Measurements from ENCODE around the gene IL1F10.

Gene IL1F10

DNA sequence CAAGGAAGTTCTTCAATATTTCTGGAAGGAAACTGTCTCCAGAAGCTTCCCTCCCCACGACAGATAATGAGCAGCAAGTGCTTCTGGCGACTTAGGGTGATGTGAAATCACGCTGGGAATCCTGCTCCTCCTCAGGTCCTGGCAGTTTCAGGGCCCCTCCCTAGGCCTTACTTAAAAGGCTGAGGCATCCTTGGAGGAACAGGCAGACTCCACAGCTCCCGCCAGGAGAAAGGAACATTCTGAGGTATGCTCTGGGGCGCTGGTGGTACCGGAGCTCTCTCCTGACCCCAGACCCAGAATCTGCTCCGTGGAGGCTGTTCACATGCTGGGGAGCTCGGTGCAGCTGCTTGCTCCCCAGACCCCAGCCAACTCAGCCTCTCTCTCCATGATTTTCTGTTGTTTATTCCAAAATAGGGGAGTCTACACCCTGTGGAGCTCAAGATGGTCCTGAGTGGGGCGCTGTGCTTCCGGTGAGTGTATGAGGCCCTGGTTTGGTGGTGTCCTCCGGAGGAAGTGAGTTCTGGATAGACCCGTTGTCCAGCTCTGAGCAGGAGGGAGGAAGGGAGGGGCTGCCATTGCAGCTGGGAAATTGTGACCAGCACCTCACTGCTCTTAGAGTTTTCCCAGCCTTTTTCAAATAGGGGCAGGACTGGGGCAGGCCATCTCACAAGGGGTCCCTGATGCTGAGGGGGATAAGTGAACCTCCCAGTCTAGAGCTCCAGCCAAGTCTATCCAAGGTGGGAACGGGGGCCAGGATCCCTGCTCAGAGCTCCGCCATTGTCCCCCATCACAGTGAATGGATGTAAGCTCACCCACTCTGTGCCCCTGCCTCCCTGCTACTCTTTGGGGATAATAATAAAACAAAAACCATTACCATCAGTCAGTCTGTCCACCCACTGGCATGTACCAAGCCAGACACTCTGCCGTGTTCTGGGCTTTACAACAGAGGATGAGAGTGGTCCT, 8.5 kb upstream of the IL1F10 start, which contains the start of gene IL36RN:
Gene IL36RN, plus strand, starts transcription at position 201 of the 963 bp plus-strand sequence. Its CDS starts 241 bp downstream, at position 442.
- DNase-seq: no peak

DNA sequence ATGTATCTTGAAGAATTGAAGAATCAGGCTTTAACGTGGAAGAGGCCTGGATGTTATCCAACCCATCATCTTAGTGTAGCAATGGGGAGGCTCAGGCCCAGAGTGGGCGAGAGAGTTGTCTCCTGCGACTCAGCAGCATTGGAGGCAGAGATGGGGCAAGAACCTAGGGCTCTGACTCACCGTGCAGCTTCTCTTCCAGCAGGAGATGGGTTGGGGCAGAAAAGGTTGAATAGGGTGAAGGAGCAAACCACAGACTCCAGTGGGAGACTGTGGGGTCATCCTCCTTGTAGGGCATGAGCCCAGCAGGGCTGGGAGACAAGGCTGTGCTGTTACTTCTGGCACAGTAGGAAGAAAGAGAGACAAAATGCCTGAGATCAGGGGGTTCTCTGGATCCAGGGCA, 7.4 kb upstream of the IL1F10 start:
- no peak for DNase-seq

DNA sequence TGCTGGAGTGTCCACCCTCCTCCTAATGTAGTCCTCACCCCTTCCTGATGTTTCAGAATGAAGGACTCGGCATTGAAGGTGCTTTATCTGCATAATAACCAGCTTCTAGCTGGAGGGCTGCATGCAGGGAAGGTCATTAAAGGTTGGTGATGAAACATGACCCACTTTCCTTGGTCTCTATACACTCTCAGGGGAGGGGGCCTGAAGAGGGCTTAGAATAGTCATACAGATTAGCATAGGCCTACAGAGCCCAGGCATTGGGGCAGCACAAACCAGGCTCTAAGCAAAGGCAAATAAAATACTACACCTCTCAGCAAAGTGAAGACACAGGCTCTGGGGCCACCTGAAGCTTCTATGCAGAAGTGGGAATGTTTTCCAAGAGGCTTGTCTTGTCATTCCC, 7.0 kb upstream of the IL1F10 start:
- DNase-seq: no peak

DNA sequence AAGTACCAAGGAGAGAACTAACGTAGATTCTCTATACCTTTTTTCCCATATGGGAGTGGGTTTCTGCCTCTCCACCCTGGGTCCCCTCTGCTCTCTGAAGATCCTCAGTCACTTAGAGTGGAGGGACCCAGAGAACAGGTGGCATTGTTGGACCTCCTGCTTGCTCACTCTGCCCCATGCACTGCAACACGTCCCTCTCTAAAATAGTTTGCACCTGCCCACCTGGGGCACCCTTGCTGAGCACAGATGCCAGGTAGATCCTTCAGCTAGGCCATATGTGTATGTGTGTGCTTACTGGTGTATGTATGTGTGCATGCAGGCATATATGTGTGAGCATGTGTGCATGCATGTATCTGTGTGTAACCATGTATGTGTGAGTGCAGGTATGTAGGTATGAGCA, 6.5 kb upstream of the IL1F10 start:
- DNase-seq: no peak

DNA sequence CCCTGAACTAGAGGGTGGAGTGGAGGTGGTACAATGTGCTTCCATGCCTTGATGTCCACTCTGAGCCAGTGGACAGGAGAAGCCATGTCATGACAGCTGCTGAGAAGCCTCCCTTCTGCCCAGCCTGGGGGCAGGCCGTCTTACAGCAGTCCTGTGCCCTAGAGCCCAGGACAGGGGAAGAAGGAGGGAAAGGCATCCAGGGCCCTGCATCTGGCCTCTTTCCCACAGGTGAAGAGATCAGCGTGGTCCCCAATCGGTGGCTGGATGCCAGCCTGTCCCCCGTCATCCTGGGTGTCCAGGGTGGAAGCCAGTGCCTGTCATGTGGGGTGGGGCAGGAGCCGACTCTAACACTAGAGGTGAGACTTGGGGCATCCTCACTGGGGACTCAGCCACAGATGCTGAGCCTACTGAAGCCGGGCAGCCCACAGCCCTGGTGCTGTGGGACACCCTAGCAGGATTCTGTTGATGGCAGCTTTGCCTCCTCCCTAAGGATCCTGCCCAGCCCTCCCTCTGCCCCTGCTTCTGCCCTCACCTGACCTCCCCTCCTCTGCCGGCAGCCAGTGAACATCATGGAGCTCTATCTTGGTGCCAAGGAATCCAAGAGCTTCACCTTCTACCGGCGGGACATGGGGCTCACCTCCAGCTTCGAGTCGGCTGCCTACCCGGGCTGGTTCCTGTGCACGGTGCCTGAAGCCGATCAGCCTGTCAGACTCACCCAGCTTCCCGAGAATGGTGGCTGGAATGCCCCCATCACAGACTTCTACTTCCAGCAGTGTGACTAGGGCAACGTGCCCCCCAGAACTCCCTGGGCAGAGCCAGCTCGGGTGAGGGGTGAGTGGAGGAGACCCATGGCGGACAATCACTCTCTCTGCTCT, 5.6 kb upstream of the IL1F10 start:
- DNase-seq: no peak

DNA sequence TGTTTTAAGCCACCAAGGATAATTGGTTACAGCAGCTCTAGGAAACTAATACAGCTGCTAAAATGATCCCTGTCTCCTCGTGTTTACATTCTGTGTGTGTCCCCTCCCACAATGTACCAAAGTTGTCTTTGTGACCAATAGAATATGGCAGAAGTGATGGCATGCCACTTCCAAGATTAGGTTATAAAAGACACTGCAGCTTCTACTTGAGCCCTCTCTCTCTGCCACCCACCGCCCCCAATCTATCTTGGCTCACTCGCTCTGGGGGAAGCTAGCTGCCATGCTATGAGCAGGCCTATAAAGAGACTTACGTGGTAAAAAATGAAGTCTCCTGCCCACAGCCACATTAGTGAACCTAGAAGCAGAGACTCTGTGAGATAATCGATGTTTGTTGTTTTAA, 3.5 kb upstream of the IL1F10 start:
- DNase-seq: no peak

DNA sequence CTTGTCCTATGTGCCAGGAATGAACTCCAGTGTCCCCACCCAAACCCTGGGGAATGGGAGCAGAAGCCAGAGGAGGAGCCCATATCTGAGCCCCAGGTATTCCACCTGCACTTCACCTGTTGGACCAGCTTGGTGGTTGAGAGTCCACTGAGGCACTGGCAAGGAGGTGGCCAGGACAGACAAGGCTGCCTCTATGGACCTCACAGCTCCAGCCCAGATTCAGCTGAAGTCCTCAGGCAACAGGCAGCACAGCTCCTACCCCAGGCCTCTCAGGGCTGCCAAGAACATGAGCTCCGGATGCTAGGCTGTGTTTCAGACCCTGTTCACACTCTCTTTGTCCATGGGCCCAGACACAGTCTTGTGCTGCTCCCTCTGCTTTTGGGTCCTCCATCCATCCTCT, 2.9 kb upstream of the IL1F10 start:
- DNase-seq: no peak

DNA sequence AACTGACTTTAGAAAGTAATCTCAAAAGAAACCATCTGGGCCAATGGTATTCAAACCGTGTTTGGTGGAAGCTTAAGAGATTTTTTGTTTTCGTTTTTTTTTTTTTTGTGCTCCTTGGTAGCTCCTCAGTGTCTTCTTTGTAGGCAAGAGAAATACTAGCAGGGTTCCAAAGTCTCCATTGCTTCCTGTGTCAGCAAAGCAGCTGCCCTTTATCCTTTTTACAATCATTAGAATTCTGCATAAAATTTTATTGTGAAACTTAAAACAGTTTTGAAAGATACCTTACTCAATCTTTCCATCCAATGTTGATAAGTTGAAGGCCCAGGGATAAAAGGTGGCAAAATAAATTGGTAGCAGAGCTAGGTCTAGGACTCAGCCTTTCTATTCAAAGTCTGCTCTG, 479 bp downstream of the IL1F10 start:
- no peak for DNase-seq

DNA sequence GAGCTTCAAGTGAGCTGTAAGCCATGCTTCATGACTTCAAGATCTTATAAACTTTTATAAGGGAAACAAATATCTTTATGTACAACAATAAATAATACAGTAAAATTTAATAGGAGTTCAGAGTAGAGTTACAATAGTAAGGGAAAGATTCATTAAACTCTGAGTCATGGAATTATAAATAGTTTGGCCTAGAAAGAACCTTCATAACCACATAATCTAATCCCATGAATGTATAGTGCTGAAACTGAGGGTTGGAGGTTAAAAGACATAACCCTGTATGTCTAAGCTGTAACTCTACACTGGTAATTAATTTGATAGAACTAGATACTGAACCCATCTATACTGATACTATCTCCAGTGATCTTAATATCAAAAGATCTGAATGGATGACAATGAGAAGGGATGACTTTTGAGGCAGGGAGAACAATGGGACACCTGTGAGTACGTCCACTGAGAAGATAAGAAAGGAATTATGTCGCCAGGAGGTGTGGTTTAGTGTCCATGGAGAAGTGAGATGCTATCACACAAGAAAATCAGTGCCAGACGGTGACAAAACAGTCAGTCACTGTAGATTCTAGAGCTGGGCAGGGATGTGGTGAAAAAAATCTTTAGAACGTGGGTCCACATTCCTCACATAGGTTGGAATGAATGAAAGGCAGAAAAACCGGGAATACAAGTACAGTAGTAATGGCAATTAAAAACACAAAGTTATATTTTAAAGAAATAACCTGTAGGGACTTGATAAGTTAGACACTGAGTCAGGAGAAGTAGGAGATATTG, 1.1 kb downstream of the IL1F10 start:
- no peak for DNase-seq

DNA sequence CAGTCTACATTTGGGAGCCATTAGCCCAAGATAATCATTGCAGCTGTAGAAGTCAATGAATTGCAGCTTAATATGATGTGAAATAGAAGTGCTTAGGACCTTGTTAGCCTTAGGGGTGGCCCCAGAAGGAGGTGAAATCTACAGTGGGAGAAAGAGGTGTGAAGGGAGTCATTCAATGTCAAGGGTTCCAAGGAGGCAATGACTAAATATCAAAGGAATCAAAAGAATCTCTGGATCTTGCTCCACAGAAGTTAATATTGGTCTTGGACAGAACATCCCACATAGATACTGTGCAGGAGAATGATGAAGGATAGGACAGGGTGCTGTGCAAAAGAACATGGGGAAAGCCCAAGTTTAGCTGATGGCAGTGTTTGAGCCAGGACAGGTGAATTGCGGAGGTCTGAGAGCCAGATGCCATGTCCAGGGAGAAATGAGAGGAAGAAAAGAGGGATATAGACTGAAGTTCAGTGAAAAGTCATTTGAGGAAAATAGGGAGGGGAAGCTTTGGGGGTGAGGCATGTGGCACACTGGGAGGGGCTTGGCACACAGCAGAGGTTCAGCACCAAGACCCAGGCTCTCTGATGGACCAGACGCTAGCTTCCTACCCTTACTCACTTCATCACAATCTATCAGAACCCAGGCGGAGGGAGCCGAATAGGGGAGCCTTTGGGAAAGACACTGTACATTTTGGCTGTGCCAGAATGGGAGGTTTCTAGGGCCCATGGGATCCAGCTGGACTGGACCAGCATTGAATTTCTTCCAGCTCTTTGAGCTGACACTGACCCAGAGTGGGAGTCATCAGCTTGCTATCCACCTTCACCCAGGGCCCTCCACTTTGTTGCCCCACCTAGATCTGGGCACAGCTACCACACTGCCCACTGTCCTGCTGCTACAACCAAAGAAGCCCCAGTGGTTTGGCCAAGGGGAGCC, 2.2 kb downstream of the IL1F10 start:
- DNase-seq: no peak

DNA sequence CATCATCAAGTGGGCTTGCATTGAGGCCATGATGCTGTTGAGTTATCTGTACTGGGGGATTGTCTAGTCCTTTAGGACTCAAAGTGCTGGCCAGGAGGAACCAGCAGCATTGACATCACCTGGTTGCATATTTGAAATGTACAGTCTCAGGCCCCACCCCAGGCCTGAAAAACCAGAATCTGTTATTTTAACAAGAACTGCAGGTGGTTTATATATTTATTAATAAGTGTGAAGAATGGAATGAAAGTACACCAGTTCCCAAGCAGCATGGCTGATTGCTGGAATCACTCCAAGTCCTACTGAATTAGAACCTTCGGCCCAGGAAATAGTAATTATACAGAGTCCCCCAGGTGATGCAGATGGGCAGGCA, 2.8 kb downstream of the IL1F10 start:
- no peak for DNase-seq

DNA sequence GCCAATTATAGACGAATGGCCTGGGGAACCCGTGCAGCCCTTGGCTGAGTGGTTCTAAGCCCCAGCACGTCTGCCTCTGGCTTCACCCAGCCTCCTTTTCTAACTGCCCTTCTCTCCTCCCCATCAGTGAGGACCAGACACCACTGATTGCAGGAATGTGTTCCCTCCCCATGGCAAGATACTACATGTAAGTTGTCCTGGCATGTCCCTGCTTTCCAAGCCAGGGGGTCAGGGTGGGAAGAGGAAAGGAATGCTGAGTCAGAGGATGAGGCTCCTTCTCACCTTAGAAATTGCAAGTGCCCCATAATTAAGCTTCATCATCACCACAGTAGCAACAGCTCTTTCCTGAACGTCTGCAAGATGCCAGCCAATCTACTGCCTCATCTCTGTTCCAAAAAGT, 4.8 kb downstream of the IL1F10 start:
- DNase-seq: no peak

DNA sequence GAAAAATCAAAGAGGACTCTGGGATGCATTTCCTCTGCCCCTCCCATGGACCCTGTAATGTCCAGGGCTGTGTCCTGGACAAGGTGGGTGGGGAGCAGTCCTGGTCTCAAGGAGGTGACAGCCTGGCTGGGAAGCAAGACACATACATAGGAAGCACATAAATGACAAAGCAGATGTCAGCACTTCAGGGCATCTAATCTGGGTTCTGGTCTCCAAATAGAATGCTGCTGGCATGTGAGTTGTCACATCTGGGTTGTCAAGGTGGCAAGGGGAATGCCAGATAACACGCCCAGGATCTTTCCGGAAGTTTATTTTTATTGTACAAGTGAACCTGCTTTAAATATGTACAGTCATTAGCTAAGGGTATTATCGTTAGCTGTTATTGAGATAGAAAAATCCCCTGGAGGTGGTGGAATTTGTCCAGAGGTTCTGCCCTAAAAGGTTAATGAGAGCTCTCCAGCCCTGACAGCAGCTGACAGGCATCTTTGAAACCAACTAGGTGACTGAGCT, 5.6 kb downstream of the IL1F10 start:
- no peak for DNase-seq

DNA sequence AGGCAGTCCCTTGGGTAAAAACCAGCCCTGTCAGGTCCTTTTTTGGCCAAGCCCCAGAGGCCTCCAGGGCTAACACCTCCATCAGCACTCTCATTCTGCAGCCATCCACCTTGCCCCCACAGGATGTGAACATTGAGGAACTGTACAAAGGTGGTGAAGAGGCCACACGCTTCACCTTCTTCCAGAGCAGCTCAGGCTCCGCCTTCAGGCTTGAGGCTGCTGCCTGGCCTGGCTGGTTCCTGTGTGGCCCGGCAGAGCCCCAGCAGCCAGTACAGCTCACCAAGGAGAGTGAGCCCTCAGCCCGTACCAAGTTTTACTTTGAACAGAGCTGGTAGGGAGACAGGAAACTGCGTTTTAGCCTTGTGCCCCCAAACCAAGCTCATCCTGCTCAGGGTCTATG, 7.3 kb downstream of the IL1F10 start:
- DNase-seq: no peak

DNA sequence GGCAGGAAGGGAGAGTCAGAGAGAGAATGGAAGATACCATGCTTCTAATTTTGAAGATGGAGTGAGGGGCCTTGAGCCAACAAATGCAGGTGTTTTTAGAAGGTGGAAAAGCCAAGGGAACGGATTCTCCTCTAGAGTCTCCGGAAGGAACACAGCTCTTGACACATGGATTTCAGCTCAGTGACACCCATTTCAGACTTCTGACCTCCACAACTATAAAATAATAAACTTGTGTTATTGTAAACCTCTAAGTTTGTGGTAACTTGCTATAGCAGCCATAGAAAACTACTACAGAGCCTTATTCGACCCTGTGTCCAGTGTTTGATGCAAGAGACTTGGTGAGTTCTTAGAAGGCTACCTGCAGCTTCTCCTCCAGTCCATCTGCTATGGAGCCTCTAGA, 7.8 kb downstream of the IL1F10 start:
- DNase-seq: no peak

DNA sequence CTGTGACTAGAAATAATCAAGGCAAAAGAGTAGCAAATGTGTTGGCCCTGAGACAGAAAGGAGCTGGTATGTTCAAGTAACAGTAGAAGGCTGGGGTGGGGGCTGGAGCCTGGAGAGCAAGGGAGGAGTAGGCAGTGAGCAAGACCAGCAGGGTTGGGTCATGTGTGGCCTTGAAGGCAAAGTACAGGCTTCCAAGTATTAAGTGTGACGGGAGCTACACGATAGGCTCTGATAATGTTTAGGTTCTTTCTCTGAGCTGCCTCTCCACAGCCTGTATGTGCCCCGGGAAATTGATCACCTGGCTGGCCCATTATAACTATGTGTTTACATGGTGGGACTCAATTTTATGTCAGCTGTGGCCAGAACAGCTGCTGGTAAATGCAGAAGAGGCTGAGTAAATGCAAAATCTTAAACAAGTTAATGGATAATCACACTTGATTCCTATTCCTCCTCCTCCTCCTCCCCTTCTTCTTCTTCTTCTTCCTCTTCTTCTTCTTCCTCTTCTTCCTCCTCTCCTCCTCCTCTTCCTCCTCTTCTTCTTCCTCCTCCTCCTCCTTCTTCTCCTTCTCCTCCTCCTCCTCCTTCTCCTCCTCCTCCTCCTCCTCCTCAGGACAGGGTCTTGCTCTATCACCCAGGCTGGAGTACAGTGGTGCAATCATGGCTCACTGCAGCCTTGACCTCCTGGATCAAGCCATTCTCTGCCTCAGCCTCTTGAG, 9.3 kb downstream of the IL1F10 start:
- DNase-seq: no peak

DNA sequence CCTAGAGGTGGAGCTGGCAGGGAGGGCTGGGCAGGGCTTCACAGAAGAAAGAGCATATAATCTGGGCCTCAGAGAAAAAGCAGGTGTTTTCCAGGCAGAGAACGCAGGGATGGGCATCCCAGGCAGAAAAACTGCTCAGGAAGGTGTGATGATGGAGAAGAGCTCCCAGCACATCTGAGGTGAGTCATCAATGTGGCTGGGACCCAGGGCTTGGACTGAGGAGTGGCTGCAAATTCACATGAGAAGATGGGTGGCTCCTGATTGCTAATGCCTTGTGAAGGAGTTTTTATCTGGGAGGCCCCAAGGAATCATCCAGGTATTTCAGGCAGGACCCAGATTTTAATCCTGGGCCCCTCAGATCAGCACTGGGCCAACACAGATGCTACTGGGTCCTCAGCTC, 10.2 kb downstream of the IL1F10 start:
- no peak for DNase-seq

DNA sequence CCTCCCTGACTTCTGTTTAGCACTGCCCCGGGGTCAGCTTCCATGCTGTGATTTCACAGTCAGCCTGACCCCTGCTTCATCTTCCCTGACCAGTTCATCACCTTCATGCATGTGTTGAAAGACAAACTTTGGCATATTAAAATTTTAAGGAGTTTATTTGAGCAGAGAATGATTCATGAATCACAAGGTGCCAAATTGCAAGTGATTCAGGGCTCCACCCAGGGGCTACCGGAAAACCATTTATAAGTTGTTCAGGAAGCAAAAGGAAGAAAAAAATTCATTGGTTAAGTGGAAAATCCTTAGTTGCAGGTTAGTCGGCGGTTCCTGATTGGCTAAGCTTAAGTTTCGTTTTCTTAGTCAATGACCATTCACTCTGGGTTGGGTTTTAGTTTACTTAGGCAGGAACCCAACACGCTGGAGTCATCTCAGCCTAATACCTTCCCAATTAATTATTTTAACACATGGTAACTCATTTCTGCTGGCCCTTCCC, 10.6 kb downstream of the IL1F10 start:
- peak; percentile 41 for DNase-seq

DNA sequence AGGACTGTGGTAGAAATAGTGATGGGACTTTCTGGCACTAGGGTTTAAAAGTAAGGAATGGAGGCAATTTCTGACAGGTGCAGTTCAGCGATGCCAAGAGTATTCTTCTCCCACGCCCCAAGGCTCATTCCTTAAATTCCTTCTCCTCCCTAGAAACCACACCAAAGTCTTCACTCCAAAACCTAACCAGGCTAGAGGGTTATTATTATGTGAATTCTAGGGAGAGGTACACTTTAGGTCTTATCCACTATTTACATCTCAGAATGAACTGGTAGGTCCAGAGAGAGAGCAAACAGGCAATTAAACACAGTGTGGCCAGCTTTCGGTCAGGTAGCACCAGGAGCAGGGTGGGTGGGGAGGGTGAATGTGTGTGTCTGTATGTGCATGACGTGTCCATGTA, 11.4 kb downstream of the IL1F10 start:
- no peak for DNase-seq

DNA sequence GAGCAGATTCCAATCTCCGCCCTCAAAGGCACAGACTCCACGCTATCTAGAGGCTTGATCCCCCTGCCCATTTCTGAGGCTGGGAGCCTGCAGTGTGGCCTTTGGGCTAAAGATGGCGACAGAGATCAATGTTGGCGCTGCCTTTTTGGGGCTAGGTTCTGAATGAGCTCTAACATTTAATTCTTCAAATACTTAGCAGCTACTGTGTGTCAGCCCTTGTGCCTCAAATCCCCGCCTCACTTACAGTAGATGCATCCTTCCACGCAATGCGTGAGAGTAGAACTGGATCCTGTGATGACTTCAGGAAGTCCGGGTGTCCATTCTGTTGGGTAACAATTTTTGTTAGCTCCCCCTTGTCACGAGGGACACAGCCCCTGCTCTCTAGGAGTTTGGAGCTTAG, 12.4 kb downstream of the IL1F10 start:
- DNase-seq: peak; percentile 48
